ENCODE data around the gene RIGI.

Gene RIGI

DNA sequence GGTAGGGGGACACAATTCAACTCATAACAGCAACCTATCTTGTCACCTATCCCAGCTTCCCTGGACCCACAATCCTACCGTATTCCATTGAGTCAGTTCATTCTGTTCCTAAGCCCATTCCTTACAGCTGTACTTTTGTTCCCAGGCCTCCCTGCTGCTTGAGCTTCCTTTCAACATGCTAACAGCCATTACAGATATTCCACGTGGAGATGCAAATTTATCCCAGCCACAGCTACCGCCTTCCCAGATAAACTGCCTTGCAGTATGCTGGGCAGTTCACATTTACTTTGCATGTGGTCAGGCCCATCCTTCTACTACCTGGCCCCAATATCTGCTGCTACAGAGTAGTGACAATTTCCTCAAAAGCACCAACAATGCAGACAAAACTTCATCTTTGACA is 23.0 kb downstream of the RIGI start:
- Mint-ChIP-seq H3K9me3 (no peaks in the 10 kb centered on the region), H3K36me3 (ENCODE audit: low read depth) (peaks cover 19% of the 10 kb centered on the region), H3K27ac (no peak overlapping the region), H3K27me3 (ENCODE audit: low read depth) (no peaks in the 10 kb centered on the region), H3K4me1 (ENCODE audit: low read depth) (peaks cover 3% of the 10 kb centered on the region), H3K4me3 (no peak overlapping the region)

- H3K27ac Mint-ChIP-seq = no peak overlapping the region
- H3K36me3 Mint-ChIP-seq (ENCODE audit: low read depth) = peaks cover 20% of the 10 kb centered on the region
- no peaks in the 10 kb centered on the region for H3K27me3 Mint-ChIP-seq (ENCODE audit: low read depth)
- H3K9me3 Mint-ChIP-seq = no peaks in the 10 kb centered on the region
- H3K4me1 Mint-ChIP-seq (ENCODE audit: low read depth) = no peaks in the 10 kb centered on the region
- H3K4me3 Mint-ChIP-seq = no peak overlapping the region
These were observed 23.5 kb downstream of the RIGI start for GRCh38 chr9:32502464-32502863.

GRCh38 chr9:32501868-32502267 is 24.1 kb downstream of the RIGI start:
- Mint-ChIP-seq H3K27me3 (ENCODE audit: low read depth) (no peaks in the 10 kb centered on the region), H3K36me3 (ENCODE audit: low read depth) (peaks cover 20% of the 10 kb centered on the region), H3K9me3 (no peaks in the 10 kb centered on the region), H3K4me1 (ENCODE audit: low read depth) (no peaks in the 10 kb centered on the region), H3K27ac (no peak overlapping the region), H3K4me3 (no peak overlapping the region)

DNA sequence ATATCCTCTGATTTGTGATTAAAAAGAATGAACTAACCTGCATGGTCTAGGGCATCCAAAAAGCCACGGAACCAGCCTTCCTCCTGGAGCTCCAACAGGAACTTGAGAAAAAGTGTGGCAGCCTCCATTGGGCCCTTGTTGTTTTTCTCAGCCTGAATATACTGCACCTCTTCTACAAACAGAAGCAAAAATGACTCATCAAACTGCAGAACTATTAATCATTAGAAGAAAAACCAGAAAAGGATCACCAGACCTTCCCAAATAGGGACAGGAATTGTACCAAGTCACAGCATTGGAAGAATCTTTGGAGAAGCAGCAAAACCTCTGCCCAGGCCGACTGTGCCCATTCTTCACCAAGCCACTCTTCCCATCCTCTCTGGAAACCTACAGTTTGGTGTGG is 25.2 kb downstream of the RIGI start:
- no peaks in the 10 kb centered on the region for H3K27me3 Mint-ChIP-seq (ENCODE audit: low read depth)
- H3K36me3 Mint-ChIP-seq (ENCODE audit: low read depth) = peaks cover 29% of the 10 kb centered on the region
- H3K4me3 Mint-ChIP-seq = no peak overlapping the region
- no peaks in the 10 kb centered on the region for H3K4me1 Mint-ChIP-seq (ENCODE audit: low read depth)
- H3K9me3 Mint-ChIP-seq = no peaks in the 10 kb centered on the region
- no peak overlapping the region for H3K27ac Mint-ChIP-seq

- H3K9me3 Mint-ChIP-seq = no peaks in the 10 kb centered on the region
- no peak overlapping the region for H3K4me3 Mint-ChIP-seq
- H3K27ac Mint-ChIP-seq = no peak overlapping the region
- no peaks in the 10 kb centered on the region for H3K27me3 Mint-ChIP-seq (ENCODE audit: low read depth)
- peaks cover 33% of the 10 kb centered on the region for H3K36me3 Mint-ChIP-seq (ENCODE audit: low read depth)
- H3K4me1 Mint-ChIP-seq (ENCODE audit: low read depth) = no peaks in the 10 kb centered on the region
These were observed 28.1 kb downstream of the RIGI start for GRCh38 chr9:32497921-32498320.

- Mint-ChIP-seq H3K4me1 (ENCODE audit: low read depth) (peaks cover 3% of the 10 kb centered on the region), H3K27me3 (ENCODE audit: low read depth) (no peaks in the 10 kb centered on the region), H3K4me3 (no peak overlapping the region), H3K36me3 (ENCODE audit: low read depth) (peaks cover 35% of the 10 kb centered on the region), H3K9me3 (no peaks in the 10 kb centered on the region), H3K27ac (no peak overlapping the region)
These were observed 35.4 kb downstream of the RIGI start for GRCh38 chr9:32490601-32491000.

GRCh38 chr9:32487981-32488380 is 38.0 kb downstream of the RIGI start:
- Mint-ChIP-seq H3K4me3 (no peak overlapping the region), H3K4me1 (ENCODE audit: low read depth) (peaks cover 3% of the 10 kb centered on the region), H3K27ac (no peak overlapping the region), H3K9me3 (no peaks in the 10 kb centered on the region), H3K27me3 (ENCODE audit: low read depth) (no peaks in the 10 kb centered on the region), H3K36me3 (ENCODE audit: low read depth) (peaks cover 49% of the 10 kb centered on the region)

- peaks cover 52% of the 10 kb centered on the region for H3K36me3 Mint-ChIP-seq (ENCODE audit: low read depth)
- no peaks in the 10 kb centered on the region for H3K27me3 Mint-ChIP-seq (ENCODE audit: low read depth)
- H3K9me3 Mint-ChIP-seq = no peaks in the 10 kb centered on the region
- no peak overlapping the region for H3K27ac Mint-ChIP-seq
- H3K4me1 Mint-ChIP-seq (ENCODE audit: low read depth) = peaks cover 3% of the 10 kb centered on the region
- H3K4me3 Mint-ChIP-seq = no peak overlapping the region
These were observed 39.0 kb downstream of the RIGI start for GRCh38 chr9:32486839-32487562.

DNA sequence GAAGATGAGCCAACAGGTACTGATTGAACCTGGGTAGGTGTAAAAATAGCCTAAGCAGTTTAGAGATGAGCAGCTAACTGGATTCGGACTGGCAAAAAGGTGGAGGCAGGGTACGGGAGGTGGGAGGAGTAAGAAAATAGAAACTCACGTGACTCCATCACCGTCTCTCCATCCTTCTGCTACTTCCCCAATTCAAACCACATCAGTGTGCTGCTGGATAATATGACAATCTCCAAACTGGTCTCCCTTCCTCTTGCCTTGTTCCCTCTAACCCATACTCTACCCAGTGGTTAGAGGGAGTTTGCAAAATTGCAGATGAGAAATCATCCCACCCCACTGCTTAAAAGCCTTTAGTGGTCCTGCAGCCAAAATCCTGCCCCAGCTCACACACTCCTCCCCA is 42.7 kb downstream of the RIGI start:
- Mint-ChIP-seq H3K27me3 (ENCODE audit: low read depth) (no peaks in the 10 kb centered on the region), H3K4me3 (no peak overlapping the region), H3K4me1 (ENCODE audit: low read depth) (peaks cover 2% of the 10 kb centered on the region), H3K27ac (peak overlapping the region; percentile 1), H3K9me3 (no peaks in the 10 kb centered on the region), H3K36me3 (ENCODE audit: low read depth) (peaks cover 66% of the 10 kb centered on the region)

Data from T-helper 1 cell treated with Interleukin-12 subunit alpha and Interleukin-12 subunit beta and Interleukin-4 antibody, amounts not matched to agents 30 μg/mL and 1 μg/mL, for 36 hours (primary cell).